Stimulated activated CD8-positive, alpha-beta memory T cell treated with anti-CD3 and anti-CD28 coated beads, Interleukin-7, amount 100 ng/mL, for 48 hours (primary cell): ENCODE results near the gene FRMPD4.

ENCODE experiments used
- DNase-seq, 2 donors: peaks; one replicate each; pipeline ENCODE4 v3.0.0-alpha.2; 2020; ENCODE audit warnings: low read depth in 1 of 2; ENCODE audit errors: extremely low read depth in 1 of 2

Gene FRMPD4

GRCh38 chrX:12360383-12360782 is 222.1 kb downstream of the FRMPD4 start:
- no peak for DNase-seq

- DNase-seq = no peak
Observed at GRCh38 chrX:12360986-12361598, 222.8 kb downstream of the FRMPD4 start.

GRCh38 chrX:12363216-12363615 is 224.9 kb downstream of the FRMPD4 start:
- DNase-seq = no peak

GRCh38 chrX:12366440-12366839 is 228.2 kb downstream of the FRMPD4 start:
- DNase-seq = no peak

GRCh38 chrX:12367254-12367653 is 229.0 kb downstream of the FRMPD4 start:
- DNase-seq = no peak

GRCh38 chrX:12370497-12370986 is 232.3 kb downstream of the FRMPD4 start:
- DNase-seq = no peak

GRCh38 chrX:12372111-12372510 is 233.8 kb downstream of the FRMPD4 start:
- DNase-seq = no peak

GRCh38 chrX:12374286-12374685 is 236.0 kb downstream of the FRMPD4 start:
- DNase-seq = no peak

- DNase-seq = no peak
Observed at GRCh38 chrX:12378253-12378652, 240.0 kb downstream of the FRMPD4 start.

GRCh38 chrX:12378706-12379105 is 240.4 kb downstream of the FRMPD4 start:
- DNase-seq = no peak

- DNase-seq = no peak
Observed at GRCh38 chrX:12379671-12380070, 241.4 kb downstream of the FRMPD4 start.

- no peak for DNase-seq
Observed at GRCh38 chrX:12383196-12383595, 244.9 kb downstream of the FRMPD4 start.

GRCh38 chrX:12390301-12390700 is 252.0 kb downstream of the FRMPD4 start:
- no peak for DNase-seq

GRCh38 chrX:12396584-12396983 is 258.3 kb downstream of the FRMPD4 start:
- no peak for DNase-seq

- DNase-seq = no peak
Observed at GRCh38 chrX:12400218-12400617, 261.9 kb downstream of the FRMPD4 start.

GRCh38 chrX:12401252-12401651 is 263.0 kb downstream of the FRMPD4 start:
- DNase-seq = no peak

- DNase-seq = no peak
Observed at GRCh38 chrX:12403474-12404082, 265.3 kb downstream of the FRMPD4 start.

- no peak for DNase-seq
Observed at GRCh38 chrX:12405306-12405705, 267.0 kb downstream of the FRMPD4 start.

GRCh38 chrX:12410523-12410922 is 272.2 kb downstream of the FRMPD4 start:
- DNase-seq = no peak

GRCh38 chrX:12411831-12412230 is 273.6 kb downstream of the FRMPD4 start:
- DNase-seq = no peak

GRCh38 chrX:12412561-12412960 is 274.3 kb downstream of the FRMPD4 start:
- DNase-seq = no peak

- DNase-seq = no peak
Observed at GRCh38 chrX:12419591-12419990, 281.3 kb downstream of the FRMPD4 start.

- DNase-seq = no peak
Observed at GRCh38 chrX:12421918-12422317, 283.6 kb downstream of the FRMPD4 start.
